ELR (cell line): Measurements from ENCODE around the gene ZNF208.
"Not testable (repeated sequence)": the region's sequence is repeated elsewhere in the genome, so short reads cannot be mapped to it uniquely, and the experiment has no call there.

Experiments used
- DNase-seq: peaks from one replicate; pipeline ENCODE4 v3.0.0-alpha.2; 2015; ENCODE audit warnings: low read depth

Gene ZNF208

DNA sequence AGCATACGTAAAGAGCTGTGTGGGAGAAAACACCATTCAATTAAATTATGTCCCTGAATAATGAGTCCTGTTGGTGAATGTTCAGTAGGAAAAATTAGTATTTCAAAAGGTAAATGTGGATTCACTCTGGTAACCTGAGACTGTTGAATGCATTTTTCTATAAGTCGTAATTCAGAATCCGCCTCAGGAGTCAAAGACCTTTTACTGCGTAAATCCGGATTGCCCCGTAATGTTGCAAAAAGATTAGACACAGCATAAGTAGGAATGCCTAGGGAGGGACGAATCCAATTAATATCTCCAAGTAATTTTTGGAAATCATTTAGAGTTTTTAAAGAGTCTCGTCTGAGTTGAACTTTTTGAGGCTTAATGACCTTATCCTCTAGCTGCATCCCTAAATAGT, 126.0 kb downstream of the ZNF208 start:
- DNase-seq = not testable (repeated sequence)

DNA sequence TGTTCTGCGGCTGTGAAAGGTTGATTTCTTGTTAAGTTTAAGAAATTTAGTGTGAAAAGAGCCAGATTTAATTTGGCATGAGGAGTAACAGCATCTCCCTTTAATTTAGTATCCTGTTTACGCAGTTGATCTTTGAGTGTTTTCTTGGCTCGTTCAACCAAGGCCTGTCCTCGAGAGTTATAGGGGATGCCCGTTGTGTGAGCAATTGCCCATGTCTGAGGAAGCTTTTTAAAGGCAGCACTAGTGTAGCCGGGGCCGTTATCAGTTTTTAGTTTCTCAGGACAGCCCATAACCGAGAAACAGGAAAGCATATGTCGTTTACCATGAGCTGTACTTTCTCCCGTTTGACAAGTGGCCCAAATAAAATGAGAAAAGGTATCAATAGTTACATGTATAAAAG, 127.2 kb downstream of the ZNF208 start:
- no peak for DNase-seq
